ENCODE results near the gene PPP1R14D.

PPP1R14D gene

DNA sequence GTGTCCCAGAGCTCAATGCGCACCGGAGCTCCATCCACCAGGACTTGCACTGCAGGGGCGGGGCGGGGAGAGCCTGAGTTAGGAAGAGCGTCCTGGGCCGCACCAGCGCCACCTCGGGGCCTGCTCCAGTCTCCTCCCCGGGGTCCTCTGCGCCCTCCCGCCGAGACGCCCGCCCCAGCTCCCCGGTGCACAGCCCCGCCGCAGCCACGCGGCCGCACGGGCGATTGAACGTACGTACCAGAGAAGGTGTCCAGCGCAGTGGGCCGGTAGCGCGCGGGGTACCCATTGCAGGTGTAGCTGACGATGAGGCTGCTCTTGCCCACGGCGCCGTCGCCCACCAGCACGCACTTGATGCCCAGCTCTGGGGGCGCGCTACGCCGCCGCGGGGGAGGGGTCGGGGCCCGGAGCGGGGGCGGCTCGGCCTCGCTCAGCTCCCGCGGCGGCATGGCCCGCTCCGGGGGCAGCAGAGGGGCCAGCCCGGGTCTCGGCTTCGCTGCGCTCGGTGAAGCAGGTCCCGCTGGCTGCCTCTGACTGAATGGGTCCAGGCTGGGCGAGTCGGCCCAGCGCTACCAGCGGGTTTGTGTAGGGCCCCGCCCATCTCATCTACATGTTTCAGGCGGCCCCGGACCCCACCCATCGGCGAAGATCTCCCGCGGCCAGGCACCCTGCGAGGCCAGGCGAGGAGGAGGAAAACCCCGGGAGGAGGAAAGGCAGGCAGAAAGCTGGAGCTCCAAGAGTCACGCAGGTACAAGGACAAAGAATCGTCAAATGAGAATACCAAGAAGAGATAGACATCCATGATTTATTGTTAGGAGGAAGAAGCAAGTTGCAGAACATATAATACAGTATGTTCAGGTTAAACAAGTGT lies 45.4 kb upstream of the PPP1R14D start, which contains the start of gene RHOV (continued):
- TF ChIP-seq MEIS1 (CRISPR knock-in tag; IDR thresholded peaks at IDR 0.05; ENCODE audit: borderline replicate concordance) (no peak; the same call in 1 of the 2 replicates), ZNF302 (tag by site-specific recombination; IDR thresholded peaks at IDR 0.05; ENCODE audit: low read depth) (no peak), ZNF335 (tag by site-specific recombination; conservative IDR thresholded peaks at IDR 0.05) (peak; percentile 62), ZNF571 (tag by site-specific recombination; IDR thresholded peaks at IDR 0.05) (no peak), ZNF610 (tag by site-specific recombination; IDR thresholded peaks at IDR 0.05; ENCODE audit: borderline replicate concordance) (0 out of 2 replicates have a peak, but pooled peaks have one; percentile 36), ZIC2 (tag by site-specific recombination; IDR thresholded peaks at IDR 0.05) (peak; percentile 94), HOXA7 (CRISPR knock-in tag; IDR thresholded peaks at IDR 0.05; ENCODE audit: borderline replicate concordance) (no peak)
- TF ChIP-seq, protein P1, sequence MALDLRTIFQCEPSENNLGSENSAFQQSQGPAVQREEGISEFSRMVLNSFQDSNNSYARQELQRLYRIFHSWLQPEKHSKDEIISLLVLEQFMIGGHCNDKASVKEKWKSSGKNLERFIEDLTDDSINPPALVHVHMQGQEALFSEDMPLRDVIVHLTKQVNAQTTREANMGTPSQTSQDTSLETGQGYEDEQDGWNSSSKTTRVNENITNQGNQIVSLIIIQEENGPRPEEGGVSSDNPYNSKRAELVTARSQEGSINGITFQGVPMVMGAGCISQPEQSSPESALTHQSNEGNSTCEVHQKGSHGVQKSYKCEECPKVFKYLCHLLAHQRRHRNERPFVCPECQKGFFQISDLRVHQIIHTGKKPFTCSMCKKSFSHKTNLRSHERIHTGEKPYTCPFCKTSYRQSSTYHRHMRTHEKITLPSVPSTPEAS (tag by site-specific recombination; IDR thresholded peaks at IDR 0.05) = no peak
- TF ChIP-seq, protein P2, sequence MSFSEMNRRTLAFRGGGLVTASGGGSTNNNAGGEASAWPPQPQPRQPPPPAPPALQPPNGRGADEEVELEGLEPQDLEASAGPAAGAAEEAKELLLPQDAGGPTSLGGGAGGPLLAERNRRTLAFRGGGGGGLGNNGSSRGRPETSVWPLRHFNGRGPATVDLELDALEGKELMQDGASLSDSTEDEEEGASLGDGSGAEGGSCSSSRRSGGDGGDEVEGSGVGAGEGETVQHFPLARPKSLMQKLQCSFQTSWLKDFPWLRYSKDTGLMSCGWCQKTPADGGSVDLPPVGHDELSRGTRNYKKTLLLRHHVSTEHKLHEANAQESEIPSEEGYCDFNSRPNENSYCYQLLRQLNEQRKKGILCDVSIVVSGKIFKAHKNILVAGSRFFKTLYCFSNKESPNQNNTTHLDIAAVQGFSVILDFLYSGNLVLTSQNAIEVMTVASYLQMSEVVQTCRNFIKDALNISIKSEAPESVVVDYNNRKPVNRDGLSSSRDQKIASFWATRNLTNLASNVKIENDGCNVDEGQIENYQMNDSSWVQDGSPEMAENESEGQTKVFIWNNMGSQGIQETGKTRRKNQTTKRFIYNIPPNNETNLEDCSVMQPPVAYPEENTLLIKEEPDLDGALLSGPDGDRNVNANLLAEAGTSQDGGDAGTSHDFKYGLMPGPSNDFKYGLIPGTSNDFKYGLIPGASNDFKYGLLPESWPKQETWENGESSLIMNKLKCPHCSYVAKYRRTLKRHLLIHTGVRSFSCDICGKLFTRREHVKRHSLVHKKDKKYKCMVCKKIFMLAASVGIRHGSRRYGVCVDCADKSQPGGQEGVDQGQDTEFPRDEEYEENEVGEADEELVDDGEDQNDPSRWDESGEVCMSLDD (tag by site-specific recombination; IDR thresholded peaks at IDR 0.05) = no peak
- TF ChIP-seq, protein P3, sequence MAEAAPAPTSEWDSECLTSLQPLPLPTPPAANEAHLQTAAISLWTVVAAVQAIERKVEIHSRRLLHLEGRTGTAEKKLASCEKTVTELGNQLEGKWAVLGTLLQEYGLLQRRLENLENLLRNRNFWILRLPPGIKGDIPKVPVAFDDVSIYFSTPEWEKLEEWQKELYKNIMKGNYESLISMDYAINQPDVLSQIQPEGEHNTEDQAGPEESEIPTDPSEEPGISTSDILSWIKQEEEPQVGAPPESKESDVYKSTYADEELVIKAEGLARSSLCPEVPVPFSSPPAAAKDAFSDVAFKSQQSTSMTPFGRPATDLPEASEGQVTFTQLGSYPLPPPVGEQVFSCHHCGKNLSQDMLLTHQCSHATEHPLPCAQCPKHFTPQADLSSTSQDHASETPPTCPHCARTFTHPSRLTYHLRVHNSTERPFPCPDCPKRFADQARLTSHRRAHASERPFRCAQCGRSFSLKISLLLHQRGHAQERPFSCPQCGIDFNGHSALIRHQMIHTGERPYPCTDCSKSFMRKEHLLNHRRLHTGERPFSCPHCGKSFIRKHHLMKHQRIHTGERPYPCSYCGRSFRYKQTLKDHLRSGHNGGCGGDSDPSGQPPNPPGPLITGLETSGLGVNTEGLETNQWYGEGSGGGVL (tag by site-specific recombination; IDR thresholded peaks at IDR 0.05) = no peak
- TF ChIP-seq, protein P4, sequence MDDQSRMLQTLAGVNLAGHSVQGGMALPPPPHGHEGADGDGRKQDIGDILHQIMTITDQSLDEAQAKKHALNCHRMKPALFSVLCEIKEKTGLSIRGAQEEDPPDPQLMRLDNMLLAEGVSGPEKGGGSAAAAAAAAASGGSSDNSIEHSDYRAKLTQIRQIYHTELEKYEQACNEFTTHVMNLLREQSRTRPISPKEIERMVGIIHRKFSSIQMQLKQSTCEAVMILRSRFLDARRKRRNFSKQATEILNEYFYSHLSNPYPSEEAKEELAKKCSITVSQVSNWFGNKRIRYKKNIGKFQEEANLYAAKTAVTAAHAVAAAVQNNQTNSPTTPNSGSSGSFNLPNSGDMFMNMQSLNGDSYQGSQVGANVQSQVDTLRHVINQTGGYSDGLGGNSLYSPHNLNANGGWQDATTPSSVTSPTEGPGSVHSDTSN (CRISPR knock-in tag; IDR thresholded peaks at IDR 0.05) = no peak
- TF ChIP-seq, protein P5, sequence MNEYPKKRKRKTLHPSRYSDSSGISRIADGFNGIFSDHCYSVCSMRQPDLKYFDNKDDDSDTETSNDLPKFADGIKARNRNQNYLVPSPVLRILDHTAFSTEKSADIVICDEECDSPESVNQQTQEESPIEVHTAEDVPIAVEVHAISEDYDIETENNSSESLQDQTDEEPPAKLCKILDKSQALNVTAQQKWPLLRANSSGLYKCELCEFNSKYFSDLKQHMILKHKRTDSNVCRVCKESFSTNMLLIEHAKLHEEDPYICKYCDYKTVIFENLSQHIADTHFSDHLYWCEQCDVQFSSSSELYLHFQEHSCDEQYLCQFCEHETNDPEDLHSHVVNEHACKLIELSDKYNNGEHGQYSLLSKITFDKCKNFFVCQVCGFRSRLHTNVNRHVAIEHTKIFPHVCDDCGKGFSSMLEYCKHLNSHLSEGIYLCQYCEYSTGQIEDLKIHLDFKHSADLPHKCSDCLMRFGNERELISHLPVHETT (tag by site-specific recombination; IDR thresholded peaks at IDR 0.05) = no peak
- TF ChIP-seq, protein P6, sequence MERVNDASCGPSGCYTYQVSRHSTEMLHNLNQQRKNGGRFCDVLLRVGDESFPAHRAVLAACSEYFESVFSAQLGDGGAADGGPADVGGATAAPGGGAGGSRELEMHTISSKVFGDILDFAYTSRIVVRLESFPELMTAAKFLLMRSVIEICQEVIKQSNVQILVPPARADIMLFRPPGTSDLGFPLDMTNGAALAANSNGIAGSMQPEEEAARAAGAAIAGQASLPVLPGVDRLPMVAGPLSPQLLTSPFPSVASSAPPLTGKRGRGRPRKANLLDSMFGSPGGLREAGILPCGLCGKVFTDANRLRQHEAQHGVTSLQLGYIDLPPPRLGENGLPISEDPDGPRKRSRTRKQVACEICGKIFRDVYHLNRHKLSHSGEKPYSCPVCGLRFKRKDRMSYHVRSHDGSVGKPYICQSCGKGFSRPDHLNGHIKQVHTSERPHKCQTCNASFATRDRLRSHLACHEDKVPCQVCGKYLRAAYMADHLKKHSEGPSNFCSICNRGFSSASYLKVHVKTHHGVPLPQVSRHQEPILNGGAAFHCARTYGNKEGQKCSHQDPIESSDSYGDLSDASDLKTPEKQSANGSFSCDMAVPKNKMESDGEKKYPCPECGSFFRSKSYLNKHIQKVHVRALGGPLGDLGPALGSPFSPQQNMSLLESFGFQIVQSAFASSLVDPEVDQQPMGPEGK (tag by site-specific recombination; IDR thresholded peaks at IDR 0.05) = no peak; the same call in 1 of the 2 replicates
- TF ChIP-seq, protein P7, sequence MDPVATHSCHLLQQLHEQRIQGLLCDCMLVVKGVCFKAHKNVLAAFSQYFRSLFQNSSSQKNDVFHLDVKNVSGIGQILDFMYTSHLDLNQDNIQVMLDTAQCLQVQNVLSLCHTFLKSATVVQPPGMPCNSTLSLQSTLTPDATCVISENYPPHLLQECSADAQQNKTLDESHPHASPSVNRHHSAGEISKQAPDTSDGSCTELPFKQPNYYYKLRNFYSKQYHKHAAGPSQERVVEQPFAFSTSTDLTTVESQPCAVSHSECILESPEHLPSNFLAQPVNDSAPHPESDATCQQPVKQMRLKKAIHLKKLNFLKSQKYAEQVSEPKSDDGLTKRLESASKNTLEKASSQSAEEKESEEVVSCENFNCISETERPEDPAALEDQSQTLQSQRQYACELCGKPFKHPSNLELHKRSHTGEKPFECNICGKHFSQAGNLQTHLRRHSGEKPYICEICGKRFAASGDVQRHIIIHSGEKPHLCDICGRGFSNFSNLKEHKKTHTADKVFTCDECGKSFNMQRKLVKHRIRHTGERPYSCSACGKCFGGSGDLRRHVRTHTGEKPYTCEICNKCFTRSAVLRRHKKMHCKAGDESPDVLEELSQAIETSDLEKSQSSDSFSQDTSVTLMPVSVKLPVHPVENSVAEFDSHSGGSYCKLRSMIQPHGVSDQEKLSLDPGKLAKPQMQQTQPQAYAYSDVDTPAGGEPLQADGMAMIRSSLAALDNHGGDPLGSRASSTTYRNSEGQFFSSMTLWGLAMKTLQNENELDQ (tag by site-specific recombination; IDR thresholded peaks at IDR 0.05; ENCODE audit: low read depth) = no peak

All from HEK293 (cell line).